ENCODE results near the gene KIF23.
A peak's percentile ranks its signal among the peaks of the same experiment; 100 is the strongest.

KIF23 gene

GRCh38 chr15:69394556-69395282 lies 19.4 kb upstream of the KIF23 start:
- DNase-seq (ENCODE audit: low spot score) = peak; percentile 71

- DNase-seq (ENCODE audit: low spot score) = no peak
Observed at GRCh38 chr15:69395460-69395859, 18.7 kb upstream of the KIF23 start.

- DNase-seq (ENCODE audit: low spot score) = no peak
Observed at GRCh38 chr15:69395991-69396390, 18.2 kb upstream of the KIF23 start.

GRCh38 chr15:69398491-69398891 lies 15.7 kb upstream of the KIF23 start:
- no peak for DNase-seq (ENCODE audit: low spot score)

GRCh38 chr15:69400850-69401249 lies 13.3 kb upstream of the KIF23 start:
- no peak for DNase-seq (ENCODE audit: low spot score)

GRCh38 chr15:69402816-69403215 lies 11.3 kb upstream of the KIF23 start:
- DNase-seq (ENCODE audit: low spot score) = no peak

GRCh38 chr15:69403594-69403993 lies 10.6 kb upstream of the KIF23 start:
- no peak for DNase-seq (ENCODE audit: low spot score)

- no peak for DNase-seq (ENCODE audit: low spot score)
Observed at GRCh38 chr15:69405110-69405509, 9.0 kb upstream of the KIF23 start.

- no peak for DNase-seq (ENCODE audit: low spot score)
Observed at GRCh38 chr15:69407719-69408400, 6.3 kb upstream of the KIF23 start.

- no peak for DNase-seq (ENCODE audit: low spot score)
Observed at GRCh38 chr15:69408841-69409240, 5.3 kb upstream of the KIF23 start.

- DNase-seq (ENCODE audit: low spot score) = no peak
Observed at GRCh38 chr15:69410248-69410874, 3.8 kb upstream of the KIF23 start.

- no peak for DNase-seq (ENCODE audit: low spot score)
Observed at GRCh38 chr15:69412274-69412673, 1.9 kb upstream of the KIF23 start.

- no peak for DNase-seq (ENCODE audit: low spot score)
Observed at GRCh38 chr15:69412701-69413100, 1.4 kb upstream of the KIF23 start.

- DNase-seq (ENCODE audit: low spot score) = no peak
Observed at GRCh38 chr15:69414701-69415167, 585 bp downstream of the KIF23 start.

- DNase-seq (ENCODE audit: low spot score) = no peak
Observed at GRCh38 chr15:69415381-69415780, 1.2 kb downstream of the KIF23 start.

- DNase-seq (ENCODE audit: low spot score) = no peak
Observed at GRCh38 chr15:69417581-69417980, 3.4 kb downstream of the KIF23 start.

GRCh38 chr15:69421498-69421897 lies 7.3 kb downstream of the KIF23 start:
- DNase-seq (ENCODE audit: low spot score) = no peak

- no peak for DNase-seq (ENCODE audit: low spot score)
Observed at GRCh38 chr15:69422336-69422895, 8.3 kb downstream of the KIF23 start.

GRCh38 chr15:69424001-69424400 lies 9.9 kb downstream of the KIF23 start:
- DNase-seq (ENCODE audit: low spot score) = no peak

GRCh38 chr15:69424748-69425413 lies 10.7 kb downstream of the KIF23 start:
- DNase-seq (ENCODE audit: low spot score) = no peak

GRCh38 chr15:69433831-69434230 lies 19.7 kb downstream of the KIF23 start:
- no peak for DNase-seq (ENCODE audit: low spot score)

- DNase-seq (ENCODE audit: low spot score) = no peak
Observed at GRCh38 chr15:69434238-69434637, 20.1 kb downstream of the KIF23 start.

All from globus pallidus (tissue), 1 donor.